ENCODE results near the gene NME7.
"Not testable (repeated sequence)": the region's sequence is repeated elsewhere in the genome, so short reads cannot be mapped to it uniquely, and the experiment has no call there.

Gene NME7

GRCh38 chr1:169148472-169149252, 218.9 kb downstream of the NME7 start:
- no peak for DNase-seq

GRCh38 chr1:169146576-169147214, 220.9 kb downstream of the NME7 start:
- no peak for DNase-seq

- no peak for DNase-seq
Observed at GRCh38 chr1:169144941-169145626, 222.5 kb downstream of the NME7 start.

DNA sequence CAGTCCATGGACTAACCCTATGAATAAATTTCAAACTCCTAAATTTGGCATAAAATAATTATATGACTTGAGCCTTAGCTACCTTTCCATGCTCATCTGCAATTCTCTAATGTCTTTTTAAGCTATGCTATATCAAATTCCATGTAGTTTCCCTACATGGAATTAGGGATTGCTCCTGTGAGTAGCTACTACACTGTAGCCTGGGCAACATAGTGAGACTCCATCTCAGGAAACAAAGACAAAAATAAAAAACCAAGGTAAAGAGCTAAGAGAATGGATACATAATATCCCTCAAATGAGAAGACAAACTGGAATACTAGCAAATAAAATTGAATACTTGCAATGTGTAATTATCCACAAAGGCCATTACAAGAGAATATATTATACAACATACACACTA, 223.6 kb downstream of the NME7 start:
- no peak for DNase-seq

DNA sequence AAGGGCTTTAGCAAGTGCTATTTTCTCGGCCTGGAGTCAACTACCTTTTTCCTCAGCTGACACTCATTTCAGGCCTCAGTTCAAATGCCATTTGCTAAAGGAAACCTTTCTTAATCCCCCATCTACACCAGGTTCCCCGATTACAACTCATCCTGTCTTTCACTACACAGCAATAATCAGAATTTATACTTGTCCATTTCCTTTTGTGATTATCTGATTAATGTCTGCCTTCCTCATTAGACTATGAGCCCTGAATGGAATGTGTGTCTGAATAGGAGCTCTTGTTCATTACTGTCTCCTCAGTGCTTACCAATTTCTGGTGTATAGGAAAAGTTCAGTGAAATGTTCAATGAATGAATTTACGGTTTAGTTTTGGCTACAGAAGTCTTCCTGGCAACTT, 224.3 kb downstream of the NME7 start:
- DNase-seq, result no peak

DNA sequence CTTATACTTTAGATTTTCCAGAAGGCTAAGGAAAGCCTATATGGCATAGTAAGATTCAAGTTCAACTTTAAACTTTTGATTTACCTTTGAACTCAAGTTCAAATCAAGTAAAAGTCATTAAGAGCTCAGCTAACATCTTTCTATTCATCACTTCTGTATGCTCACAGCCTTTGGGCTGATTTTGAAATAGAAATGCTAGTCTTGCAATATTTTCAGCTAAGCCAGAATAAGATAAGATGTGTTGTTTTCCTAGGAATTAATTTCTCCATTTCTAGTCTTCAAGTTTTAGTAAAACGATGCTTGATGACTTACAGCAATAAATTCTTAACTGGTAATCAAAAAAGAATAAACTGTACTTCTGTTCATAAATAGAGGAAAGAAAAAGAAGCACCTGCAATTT, 225.5 kb downstream of the NME7 start:
- no peak for DNase-seq

DNA sequence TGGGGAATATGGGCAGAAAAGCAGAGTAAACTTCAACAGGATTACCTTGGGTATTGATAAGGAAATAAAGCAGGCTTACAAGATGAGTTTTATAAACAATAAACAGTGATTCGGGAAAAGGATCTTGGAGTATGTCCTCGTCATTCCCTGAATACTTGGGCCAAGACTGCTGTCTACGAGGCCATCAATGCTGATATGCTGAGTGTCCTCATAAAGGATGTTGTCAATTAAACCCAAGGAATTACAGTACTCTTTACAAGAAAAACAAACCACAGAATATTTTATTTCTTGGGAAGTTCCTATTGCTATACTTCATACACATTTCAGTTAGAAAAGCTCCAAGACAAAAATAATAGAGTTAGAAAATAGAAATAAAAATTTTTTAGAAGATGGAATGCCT, 226.2 kb downstream of the NME7 start:
- DNase-seq, result no peak

- DNase-seq, result no peak
Observed at GRCh38 chr1:169138866-169139670, 228.5 kb downstream of the NME7 start.

GRCh38 chr1:169137357-169137756, 230.2 kb downstream of the NME7 start:
- no peak for DNase-seq

- no peak for DNase-seq
Observed at GRCh38 chr1:169133801-169134502, 233.6 kb downstream of the NME7 start.

- DNase-seq, result no peak
Observed at GRCh38 chr1:169133228-169133576, 234.4 kb downstream of the NME7 start.

- no peak for DNase-seq
Observed at GRCh38 chr1:169132512-169133227, 234.9 kb downstream of the NME7 start.

DNA sequence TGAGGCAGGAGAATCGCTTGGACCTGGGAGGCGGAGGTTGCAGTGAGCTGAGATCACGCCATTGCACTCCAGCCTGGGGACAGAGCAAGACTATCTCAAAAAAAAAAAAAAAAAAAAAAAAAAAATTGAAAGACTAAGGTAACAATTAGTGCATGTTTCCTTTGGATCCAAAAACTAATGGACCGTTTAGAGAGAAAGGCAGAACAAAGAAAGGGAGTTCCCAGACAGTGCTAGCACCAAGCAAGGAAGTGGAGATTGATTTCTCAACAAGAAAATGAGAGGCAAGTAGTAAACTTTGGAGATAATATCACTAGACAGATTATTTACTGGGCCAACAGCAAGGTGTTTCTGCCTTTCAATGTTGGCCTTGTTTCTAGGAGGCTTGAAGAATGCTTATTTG, 236.9 kb downstream of the NME7 start:
- no peak for DNase-seq

GRCh38 chr1:169129109-169129784, 238.3 kb downstream of the NME7 start:
- no peak for DNase-seq

DNA sequence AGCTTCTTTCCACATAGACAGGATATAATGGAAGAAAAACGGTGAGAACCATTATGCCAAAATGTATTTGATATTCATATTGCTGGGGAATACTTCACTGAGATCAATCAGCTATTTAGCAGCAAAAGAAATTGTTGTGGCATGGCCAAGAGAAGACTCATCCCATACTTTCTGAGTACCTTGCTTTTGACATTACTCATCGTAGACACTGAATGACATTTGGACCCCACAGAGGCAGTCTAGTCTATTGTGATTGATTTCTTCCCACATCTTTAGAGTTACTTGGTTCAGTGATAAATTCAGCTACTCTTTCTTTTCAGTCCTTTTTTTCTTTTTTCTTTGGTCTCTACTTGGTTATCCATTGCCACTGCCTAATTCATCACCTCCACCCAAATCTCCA, 239.0 kb downstream of the NME7 start:
- DNase-seq, result no peak

GRCh38 chr1:169127305-169127704, 240.3 kb downstream of the NME7 start:
- DNase-seq, result no peak

GRCh38 chr1:169126335-169126734, 241.3 kb downstream of the NME7 start:
- DNase-seq, result no peak

GRCh38 chr1:169125597-169125996, 242.0 kb downstream of the NME7 start:
- DNase-seq, result not testable (repeated sequence)

GRCh38 chr1:169124459-169124858, 243.1 kb downstream of the NME7 start:
- no peak for DNase-seq

GRCh38 chr1:169122976-169123375, 244.6 kb downstream of the NME7 start:
- DNase-seq, result no peak
